ENCODE measurements around the gene HSPB3. TPM values are rescaled to one million over a fixed set of nuclear protein-coding genes. Genes with fewer than 3 reads are reported as not detected.
"Not testable (repeated sequence)": the region's sequence is repeated elsewhere in the genome, so short reads cannot be mapped to it uniquely, and the experiment has no call there.

HSPB3 gene
- total RNA-seq, 2 donors from 2014 or later: 0.81 to 1.7 TPM

GRCh38 chr5:54449923-54450322 lies 5.6 kb upstream of the HSPB3 start:
- ATAC-seq (no peak), DNase-seq (no peak)
- intact Hi-C loops (cut with DNase I, micrococcal nuclease): no loop called here

GRCh38 chr5:54450542-54450941 lies 5.0 kb upstream of the HSPB3 start:
- intact Hi-C loops (cut with DNase I, micrococcal nuclease): no loop called here
- no peak for DNase-seq
- no peak for ATAC-seq

DNA sequence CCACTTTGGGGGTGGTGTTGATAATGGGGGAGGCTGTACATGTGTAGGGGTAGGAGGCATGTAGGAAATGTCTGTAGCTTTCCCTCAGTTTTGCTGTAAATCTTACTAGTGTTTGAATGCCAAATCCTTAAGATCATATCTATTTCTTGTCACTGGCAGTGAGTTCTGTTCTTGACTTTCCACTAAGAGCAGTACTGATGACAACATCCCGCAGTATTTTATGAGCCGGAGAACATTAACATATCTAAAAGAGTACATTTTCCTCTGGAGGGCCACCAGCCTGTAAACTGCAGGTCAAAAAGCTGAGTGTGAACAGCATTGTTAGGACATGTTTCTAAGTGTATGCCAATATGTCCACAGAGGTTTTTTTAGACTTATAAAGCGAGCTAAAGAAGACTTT lies 2.5 kb upstream of the HSPB3 start:
- DNase-seq (no peak), ATAC-seq (no peak)
- intact Hi-C loops (cut with DNase I, micrococcal nuclease): no loop called here

- intact Hi-C loops (cut with DNase I, micrococcal nuclease): no loop called here
- no peak for ATAC-seq
- no peak for DNase-seq
Measured at GRCh38 chr5:54454602-54455001, 897 bp upstream of the HSPB3 start.

GRCh38 chr5:54457094-54457862 lies 1.8 kb downstream of the HSPB3 start:
- intact Hi-C loops (cut with DNase I, micrococcal nuclease): no loop called here
- DNase-seq (no peak), ATAC-seq (peak; percentile 52)

GRCh38 chr5:54458221-54458620 lies 2.7 kb downstream of the HSPB3 start:
- ATAC-seq: no peak
- no peak for DNase-seq
- intact Hi-C loops (cut with DNase I, micrococcal nuclease): no loop called here

- intact Hi-C loops (cut with DNase I, micrococcal nuclease): no loop called here
- DNase-seq (no peak), ATAC-seq (no peak)
Measured at GRCh38 chr5:54460181-54460919, 4.9 kb downstream of the HSPB3 start.

GRCh38 chr5:54462281-54462680 lies 6.8 kb downstream of the HSPB3 start:
- intact Hi-C loops (cut with DNase I, micrococcal nuclease): no loop called here
- ATAC-seq: no peak

GRCh38 chr5:54463713-54464112 lies 8.2 kb downstream of the HSPB3 start:
- ATAC-seq: no peak
- DNase-seq: no peak
- intact Hi-C loops (cut with DNase I, micrococcal nuclease): no loop called here

More at GRCh38 chr5:54462281-54462680, 6.8 kb downstream of the HSPB3 start:
- no peak for DNase-seq

DNA sequence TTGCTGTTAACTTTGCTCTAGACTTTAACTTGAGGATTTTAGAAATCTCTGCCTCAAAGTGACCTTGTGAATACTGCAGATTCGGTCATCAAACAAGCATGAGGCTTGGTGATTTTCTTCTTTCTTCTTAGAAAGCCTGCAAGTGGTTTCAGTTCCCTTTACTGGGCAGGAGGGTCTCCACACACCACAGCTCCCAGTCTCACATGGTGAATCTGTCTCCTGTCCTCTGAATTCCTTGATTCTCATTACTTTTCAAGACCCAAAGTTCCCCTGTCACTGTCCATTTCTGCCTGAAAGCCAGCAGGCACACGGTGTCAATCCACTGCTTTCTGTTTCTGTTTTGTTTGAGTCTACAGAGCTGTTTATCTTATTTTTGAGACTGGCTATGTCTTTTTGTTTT lies 14.1 kb downstream of the HSPB3 start:
- no peak for ATAC-seq
- no peak for DNase-seq
- intact Hi-C loops (cut with DNase I, micrococcal nuclease): no loop called here

- no peak for ATAC-seq
- DNase-seq: no peak
- intact Hi-C loops (cut with DNase I, micrococcal nuclease): no loop called here
Measured at GRCh38 chr5:54470128-54470527, 14.6 kb downstream of the HSPB3 start.

DNA sequence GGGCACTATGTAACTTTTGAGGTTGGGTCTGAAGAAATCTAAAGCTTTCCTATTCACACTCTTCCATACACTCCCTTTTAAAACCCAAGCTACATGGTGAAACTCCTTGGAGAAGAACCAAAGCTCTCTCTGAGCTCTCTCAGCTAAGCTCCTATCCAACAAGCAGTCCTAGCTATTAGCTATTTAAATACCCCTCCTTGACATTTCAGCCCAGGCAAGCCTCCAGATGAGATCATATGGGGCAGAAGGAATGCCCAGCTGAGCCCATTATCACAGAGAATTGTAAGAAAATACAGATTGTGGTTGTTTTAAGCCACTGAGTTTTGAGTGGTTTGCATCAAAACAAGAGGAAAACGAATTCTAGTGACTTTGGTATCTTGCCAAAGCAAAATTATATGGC lies 15.2 kb downstream of the HSPB3 start:
- intact Hi-C loops (cut with DNase I, micrococcal nuclease): no loop called here
- no peak for ATAC-seq

DNA sequence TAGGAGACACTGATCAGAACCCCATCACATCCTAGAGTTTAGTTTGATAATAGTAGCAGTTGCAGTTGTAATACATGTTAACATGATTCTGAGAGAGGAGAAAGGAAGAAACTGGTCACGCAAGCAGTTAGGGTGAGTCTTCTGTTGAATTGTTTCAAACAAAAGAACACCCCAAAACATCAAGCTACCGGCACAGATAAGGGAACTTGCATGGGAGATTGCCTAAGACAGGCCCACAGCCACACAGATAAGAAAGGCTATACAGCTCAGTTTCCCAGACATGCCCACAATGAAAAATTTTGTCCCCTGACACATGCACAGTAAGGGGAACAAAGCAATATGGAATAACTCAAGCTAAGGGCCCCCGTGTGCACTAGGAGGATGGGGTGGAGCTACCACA lies 15.9 kb downstream of the HSPB3 start:
- DNase-seq (no peak), ATAC-seq (no peak)
- intact Hi-C loops (cut with DNase I, micrococcal nuclease): no loop called here

More for the DNA sequence above, 15.2 kb downstream of the HSPB3 start:
- no peak for DNase-seq

DNA sequence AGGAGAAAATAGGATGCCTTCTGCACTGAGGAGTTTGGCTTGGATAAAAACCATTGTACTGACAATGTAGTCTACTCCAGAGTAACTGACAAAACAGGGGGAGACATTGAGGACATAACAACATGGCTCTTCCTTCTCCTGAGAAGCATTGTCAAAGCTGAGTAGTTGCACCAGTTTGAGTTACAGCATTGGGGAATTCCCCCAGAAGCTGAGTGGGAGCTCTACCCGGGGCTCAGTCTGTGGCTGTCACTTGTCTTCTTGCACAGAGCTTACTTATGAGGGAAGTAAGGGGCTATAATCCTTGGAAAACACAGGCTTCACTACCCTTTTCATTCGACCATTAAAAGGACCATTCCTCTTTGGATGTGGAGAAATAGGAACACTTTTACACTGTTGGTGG lies 21.2 kb downstream of the HSPB3 start:
- intact Hi-C loops (cut with DNase I, micrococcal nuclease): no loop called here
- ATAC-seq: no peak
- no peak for DNase-seq

DNA sequence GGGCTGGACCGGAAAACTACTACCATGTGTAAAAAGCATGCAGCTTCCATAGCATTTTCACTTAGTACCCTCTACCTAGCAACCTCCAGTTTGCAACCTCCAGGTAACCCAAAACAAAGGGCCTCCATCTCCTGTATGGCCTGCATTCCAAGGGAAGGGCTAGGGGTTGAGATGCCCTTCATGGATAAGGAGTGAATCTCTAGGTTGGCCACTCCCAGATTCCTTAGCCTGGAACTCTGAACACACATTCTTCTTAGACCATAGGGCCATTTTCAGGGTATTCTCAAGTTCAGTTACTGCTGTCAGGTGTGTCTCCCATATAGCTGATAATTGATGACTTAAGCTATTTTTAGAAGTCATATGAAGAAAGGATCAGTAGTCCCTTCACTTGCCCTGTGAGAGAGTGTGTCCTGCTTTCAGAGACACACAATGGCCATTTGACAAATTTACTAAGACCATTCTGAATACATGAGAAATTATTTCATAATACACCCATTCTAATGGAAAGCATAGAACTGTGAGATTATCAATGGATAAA lies 22.5 kb downstream of the HSPB3 start:
- no peak for ATAC-seq
- intact Hi-C loops (cut with DNase I, micrococcal nuclease): no loop called here
- no peak for DNase-seq

DNA sequence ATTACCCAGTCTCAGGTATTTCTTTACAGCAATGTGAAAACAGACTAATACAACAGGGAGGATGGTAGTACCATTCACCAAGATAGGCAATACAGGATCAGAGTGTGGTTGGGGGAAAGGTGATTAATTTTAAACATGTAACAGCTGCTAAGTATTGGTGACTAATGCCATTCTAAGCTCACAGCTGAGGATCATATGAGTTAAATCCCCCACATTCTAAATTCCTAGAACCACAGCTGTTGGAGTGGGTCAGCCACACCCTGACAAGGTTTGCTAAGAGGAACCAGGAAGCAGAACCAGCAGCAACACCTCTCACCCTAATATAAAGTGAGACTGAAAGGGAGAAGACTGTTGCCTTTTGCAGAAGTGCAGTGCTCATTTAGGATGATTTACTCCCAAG lies 24.8 kb downstream of the HSPB3 start:
- intact Hi-C loops (cut with DNase I, micrococcal nuclease): no loop called here
- ATAC-seq (no peak), DNase-seq (no peak)

DNA sequence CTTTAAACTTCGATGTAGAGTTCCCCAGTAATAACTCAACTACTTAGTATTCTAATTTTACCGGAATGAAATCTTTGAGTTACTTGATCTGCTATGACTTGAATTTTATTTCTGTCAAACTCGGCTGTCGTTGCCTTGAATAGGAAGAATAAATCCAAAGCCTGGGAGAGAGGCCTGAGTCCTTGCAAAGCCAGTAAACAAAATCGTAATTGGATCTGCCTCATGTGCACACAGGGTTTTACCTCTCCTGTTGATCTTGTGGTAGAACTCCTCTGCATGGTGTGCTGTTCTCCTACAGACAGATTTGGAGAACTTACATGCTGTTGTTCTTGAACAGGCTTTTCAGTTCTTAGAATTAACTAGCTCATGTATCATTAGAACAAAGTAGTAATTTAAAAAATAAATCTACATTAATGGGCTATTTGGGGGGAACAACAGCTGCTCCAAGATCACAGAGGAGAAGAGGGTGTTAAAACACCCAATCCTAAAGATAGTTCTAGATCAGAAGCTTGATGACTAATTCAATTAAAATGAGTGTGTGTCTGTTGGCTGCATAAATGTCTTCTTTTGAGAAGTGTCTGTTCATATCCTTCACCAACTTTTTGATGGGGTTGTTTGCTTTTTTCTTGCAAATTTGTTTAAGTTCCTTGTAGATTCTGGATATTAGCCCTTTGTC lies 28.9 kb downstream of the HSPB3 start:
- intact Hi-C loops (cut with DNase I, micrococcal nuclease): no loop called here
- DNase-seq: no peak
- no peak for ATAC-seq

GRCh38 chr5:54485659-54486058 lies 30.2 kb downstream of the HSPB3 start:
- ATAC-seq, DNase-seq: not testable (repeated sequence)
- intact Hi-C loops (cut with DNase I, micrococcal nuclease): loop anchor here in 1 of 2 donors (5.0 kb wide), 1 partner anchor 243 kb away; no protein-coding TSS in a partner anchor

DNA sequence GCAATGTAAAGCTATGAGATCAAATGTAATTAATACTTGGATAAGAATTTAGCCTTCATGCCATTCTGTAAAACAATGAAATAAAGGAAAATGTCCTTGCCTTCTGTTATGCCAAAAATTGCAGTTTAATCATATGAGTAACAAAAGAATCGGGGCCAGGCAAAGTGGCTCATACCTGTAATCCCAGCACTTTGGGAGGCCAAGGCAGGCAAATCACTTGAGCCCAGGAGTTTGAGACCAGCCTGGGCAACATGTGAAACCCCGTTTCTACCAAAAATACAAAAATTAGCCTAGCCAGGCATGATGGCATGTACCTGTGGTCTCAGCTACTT lies 34.1 kb downstream of the HSPB3 start:
- not testable (repeated sequence) for ATAC-seq, DNase-seq
- intact Hi-C loops (cut with DNase I, micrococcal nuclease): loop anchor here in 1 of 2 donors (5.0 kb wide), 1 partner anchor 247 kb away; no protein-coding TSS in a partner anchor

DNA sequence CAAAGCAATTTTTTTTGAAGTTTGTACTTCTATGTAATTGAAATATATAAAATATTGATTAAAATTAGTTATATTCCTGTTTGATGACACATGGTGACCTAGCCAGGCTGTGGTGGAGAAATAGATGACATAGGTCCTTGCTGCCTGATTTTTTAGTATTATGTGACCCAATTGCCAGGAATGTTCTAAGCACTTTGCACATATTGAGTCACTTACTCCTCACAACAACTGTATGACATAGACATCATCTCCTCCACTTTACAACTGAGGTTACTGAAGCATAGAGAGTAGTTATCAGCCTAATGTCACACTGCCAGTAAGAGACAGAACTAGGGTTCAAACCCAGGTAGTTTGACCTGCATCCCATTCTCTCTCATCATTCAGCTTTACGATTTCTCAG lies 35.8 kb downstream of the HSPB3 start:
- DNase-seq (no peak), ATAC-seq (no peak)
- intact Hi-C loops (cut with DNase I, micrococcal nuclease): no loop called here
